Activated CD4-positive, alpha-beta memory T cell treated with anti-CD3 and anti-CD28 coated beads, Interleukin-2, amount 10 ng/mL, durations not matched to agents 7 days and 5 days (primary cell): Measurements from ENCODE around the gene TTC23. TPM values are rescaled to one million over a fixed set of nuclear protein-coding genes. Genes with fewer than 3 reads are reported as not detected.
"Not testable (repeated sequence)": the region's sequence is repeated elsewhere in the genome, so short reads cannot be mapped to it uniquely, and the experiment has no call there.

Experiments used
- CTCF ChIA-PET: fragments of 350-600 bp; sonication (Branson Sonifier 250); formaldehyde crosslinking; loops from one replicate; lab custom pipeline; 2021; ENCODE audit warnings: antibody characterized with exemption, inconsistent platforms; lab: Charles Lee
- POLR2A ChIA-PET: fragments of 350-600 bp; sonication (Branson Sonifier 250); formaldehyde crosslinking; loops from one replicate; lab custom pipeline; 2021; ENCODE audit warnings: antibody characterized with exemption; lab: Charles Lee
- DNase-seq: peaks from one replicate; pipeline ENCODE4 v3.0.0-alpha.2; 2020
- H3K27ac Mint-ChIP-seq: one replicate; pipeline ENCODE4 v1.8.0; 2021; ENCODE audit warnings: mild to moderate bottlenecking, mixed read lengths
- H3K27me3 Mint-ChIP-seq: one replicate; pipeline ENCODE4 v1.8.0; 2021; ENCODE audit warnings: mixed read lengths
- H3K36me3 Mint-ChIP-seq: one replicate; pipeline ENCODE4 v1.8.0; 2021; ENCODE audit warnings: low read depth, mixed read lengths
- H3K4me1 Mint-ChIP-seq: one replicate; pipeline ENCODE4 v1.8.0; 2021; ENCODE audit warnings: mixed read lengths
- H3K4me3 Mint-ChIP-seq: one replicate; pipeline ENCODE4 v1.8.0; 2021; ENCODE audit warnings: mild to moderate bottlenecking, mixed read lengths
- H3K9me3 Mint-ChIP-seq: one replicate; pipeline ENCODE4 v1.8.0; 2021; ENCODE audit warnings: mixed read lengths
- total RNA-seq, 2 experiments: library from RNA; stranded (reverse); gene quantifications; one replicate each; pipeline ENCODE4 v1.2.3, GENCODE V29; 2021

TTC23 gene
- total RNA-seq, 2 experiments from 2014 or later = 1.6 to 2.1 TPM

DNA sequence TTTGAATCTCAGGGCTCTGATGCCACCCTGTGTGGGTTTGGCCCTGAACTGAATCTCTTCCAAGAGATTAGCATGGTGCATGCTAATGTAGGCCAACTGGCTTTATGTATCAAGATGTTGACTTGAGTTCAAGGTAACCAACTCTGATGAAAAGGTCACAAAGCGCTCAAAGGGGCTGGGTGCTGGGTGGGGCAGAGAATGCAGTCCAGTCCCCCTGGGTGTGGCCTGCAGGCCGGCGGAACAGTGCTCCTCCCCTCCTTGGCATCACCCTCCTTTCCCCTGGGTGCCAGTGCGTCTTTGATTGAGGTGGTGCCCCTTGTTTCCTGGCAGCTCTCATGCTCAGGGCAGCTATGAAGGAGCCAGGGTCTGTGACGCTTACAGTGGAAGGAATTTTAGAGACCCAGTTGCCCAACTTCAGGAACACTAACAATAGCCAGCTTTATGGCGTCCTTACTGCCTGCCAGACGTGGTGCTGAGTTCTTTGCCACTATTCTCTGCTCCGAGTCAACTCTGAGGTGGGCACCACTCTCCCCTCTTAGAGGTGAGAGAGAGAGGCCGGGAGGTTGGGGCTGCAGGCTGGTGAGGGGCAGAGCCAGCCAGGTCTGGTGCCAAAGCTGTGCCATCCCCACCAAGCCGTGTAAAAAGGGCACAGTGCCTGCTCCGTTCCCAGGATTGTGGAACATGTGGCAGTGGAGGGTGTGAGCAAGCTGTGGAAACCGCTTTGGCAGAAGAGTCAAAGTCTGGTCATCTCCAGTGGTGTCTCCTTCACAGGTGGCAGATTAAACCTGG is 134.7 kb downstream of the TTC23 start:
- Mint-ChIP-seq H3K27ac (no peak overlapping the region), H3K27me3 (peaks cover 4% of the 10 kb centered on the region), H3K36me3 (no peaks in the 10 kb centered on the region), H3K9me3 (no peaks in the 10 kb centered on the region), H3K4me1 (peaks cover 11% of the 10 kb centered on the region), H3K4me3 (no peak overlapping the region)
- DNase-seq = no peak
- ChIA-PET POLR2A (no interaction called here), CTCF (no interaction called here)

GRCh38 chr15:99113547-99114271 is 135.7 kb downstream of the TTC23 start:
- H3K4me3 Mint-ChIP-seq = no peak overlapping the region
- ChIA-PET CTCF (no interaction called here), POLR2A (no interaction called here)

DNA sequence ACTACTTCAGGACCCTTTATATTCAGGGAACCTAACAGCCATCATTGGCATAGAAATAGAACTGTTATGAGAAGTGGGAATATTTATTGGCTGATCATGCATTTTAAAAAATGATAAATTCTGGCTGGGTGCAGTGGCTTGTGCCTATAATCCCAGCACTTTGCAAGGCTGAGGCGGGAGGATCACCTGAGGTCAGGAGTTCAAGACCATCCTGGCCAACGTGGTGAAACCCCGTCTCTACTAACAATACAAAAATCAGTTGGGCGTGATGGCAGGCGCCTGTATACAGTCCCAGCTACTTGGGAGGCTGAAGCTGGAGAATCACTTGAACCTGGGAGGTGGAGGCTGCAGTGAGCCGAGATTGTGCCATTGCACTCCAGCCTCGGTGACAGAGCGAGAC is 137.7 kb downstream of the TTC23 start:
- ChIA-PET POLR2A (interaction anchor here (1.5 kb wide), 1 partner anchor 10 kb away, joined by 3 read pairs; no protein-coding TSS in a partner anchor), CTCF (interaction anchor here (0.6 to 2.5 kb wide), 3 partner anchors 11 to 20 kb away, joined by 3 to 13 read pairs (median 3); no protein-coding TSS in a partner anchor)
- DNase-seq, H3K27ac Mint-ChIP-seq, H3K9me3 Mint-ChIP-seq, H3K4me3 Mint-ChIP-seq, H3K36me3 Mint-ChIP-seq: not testable (repeated sequence)
- H3K27me3 Mint-ChIP-seq = peaks cover 12% of the 10 kb centered on the region
- H3K4me1 Mint-ChIP-seq = peaks cover 36% of the 10 kb centered on the region

More at GRCh38 chr15:99113547-99114271, 135.7 kb downstream of the TTC23 start:
- no peaks in the 10 kb centered on the region for H3K9me3 Mint-ChIP-seq
- no peak overlapping the region for H3K27ac Mint-ChIP-seq
- peaks cover 8% of the 10 kb centered on the region for H3K27me3 Mint-ChIP-seq
- H3K4me1 Mint-ChIP-seq = peaks cover 19% of the 10 kb centered on the region
- H3K36me3 Mint-ChIP-seq = no peaks in the 10 kb centered on the region
- DNase-seq = no peak

- ChIA-PET CTCF (interaction anchor here (1.0 to 2.5 kb wide), 3 partner anchors 10 to 52 kb away, joined by 3 to 13 read pairs (median 3); no protein-coding TSS in a partner anchor), POLR2A (interaction anchor here (1.5 kb wide), 1 partner anchor 9 kb away, joined by 3 read pairs; no protein-coding TSS in a partner anchor)
- no peak overlapping the region for H3K4me3 Mint-ChIP-seq
- no peaks in the 10 kb centered on the region for H3K36me3 Mint-ChIP-seq
- DNase-seq = no peak
- peaks cover 42% of the 10 kb centered on the region for H3K4me1 Mint-ChIP-seq
- H3K27ac Mint-ChIP-seq = no peak overlapping the region
- H3K27me3 Mint-ChIP-seq = peaks cover 18% of the 10 kb centered on the region
- no peaks in the 10 kb centered on the region for H3K9me3 Mint-ChIP-seq
Measured at GRCh38 chr15:99110581-99111320, 138.6 kb downstream of the TTC23 start.

- H3K4me1 Mint-ChIP-seq = peaks cover 44% of the 10 kb centered on the region
- no peak for DNase-seq
- ChIA-PET CTCF (interaction anchor here (1.0 to 2.5 kb wide), 4 partner anchors 9 to 594 kb away, joined by 3 to 13 read pairs (median 4); no protein-coding TSS in a partner anchor), POLR2A (no interaction called here)
- H3K27me3 Mint-ChIP-seq = peaks cover 20% of the 10 kb centered on the region
- no peak overlapping the region for H3K4me3 Mint-ChIP-seq
- H3K36me3 Mint-ChIP-seq = no peaks in the 10 kb centered on the region
- H3K9me3 Mint-ChIP-seq = no peaks in the 10 kb centered on the region
- H3K27ac Mint-ChIP-seq = no peak overlapping the region
Measured at GRCh38 chr15:99110093-99110492, 139.3 kb downstream of the TTC23 start.

- H3K27ac Mint-ChIP-seq = no peak overlapping the region
- ChIA-PET CTCF (interaction anchor here (1.0 to 1.3 kb wide), 2 partner anchors 51 to 595 kb away, joined by 3 to 4 read pairs; no protein-coding TSS in a partner anchor), POLR2A (no interaction called here)
- H3K27me3 Mint-ChIP-seq = peaks cover 20% of the 10 kb centered on the region
- H3K36me3 Mint-ChIP-seq = no peaks in the 10 kb centered on the region
- DNase-seq = no peak
- H3K4me1 Mint-ChIP-seq = peaks cover 45% of the 10 kb centered on the region
- H3K4me3 Mint-ChIP-seq = no peak overlapping the region
- H3K9me3 Mint-ChIP-seq = no peaks in the 10 kb centered on the region
Measured at GRCh38 chr15:99109555-99110021, 139.8 kb downstream of the TTC23 start.

DNA sequence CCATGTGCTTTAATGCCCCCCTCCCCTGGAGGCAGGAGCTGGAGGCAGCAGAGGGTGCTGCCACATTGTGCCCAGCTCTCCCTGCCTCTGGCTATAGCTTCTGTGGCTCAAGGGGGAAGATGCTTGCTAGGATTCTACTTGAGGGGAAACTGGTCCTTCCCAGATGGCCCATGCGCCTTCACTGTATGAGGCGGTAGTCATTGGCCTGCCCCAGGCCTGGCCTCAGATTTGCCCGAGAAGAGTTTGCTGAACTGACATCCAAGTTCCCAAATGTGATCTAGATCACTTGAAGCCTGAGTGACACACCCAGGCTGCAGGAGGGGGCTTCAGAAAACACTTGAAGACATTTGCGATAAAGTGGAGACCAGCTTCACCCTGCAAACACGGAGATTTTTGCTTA is 140.4 kb downstream of the TTC23 start:
- no peaks in the 10 kb centered on the region for H3K9me3 Mint-ChIP-seq
- ChIA-PET POLR2A (no interaction called here), CTCF (interaction anchor here (1.1 to 1.3 kb wide), 2 partner anchors 30 to 595 kb away, joined by 3 to 4 read pairs; no protein-coding TSS in a partner anchor)

GRCh38 chr15:99106417-99107220 is 142.8 kb downstream of the TTC23 start:
- ChIA-PET POLR2A (no interaction called here), CTCF (interaction anchor here (0.9 to 2.3 kb wide), 6 partner anchors 30 to 600 kb away, joined by 3 to 19 read pairs (median 7); partner anchors contain the start of gene IGF1R)
- no peaks in the 10 kb centered on the region for H3K36me3 Mint-ChIP-seq
- peaks cover 35% of the 10 kb centered on the region for H3K27me3 Mint-ChIP-seq
- peak; percentile 43 for DNase-seq
- H3K4me1 Mint-ChIP-seq = peaks cover 45% of the 10 kb centered on the region
- H3K4me3 Mint-ChIP-seq = peak overlapping the region; percentile 61
- H3K9me3 Mint-ChIP-seq = no peaks in the 10 kb centered on the region
- H3K27ac Mint-ChIP-seq = peak overlapping the region; percentile 48

More for the DNA sequence above, 140.4 kb downstream of the TTC23 start:
- no peak for DNase-seq
- Mint-ChIP-seq H3K4me3 (no peak overlapping the region), H3K36me3 (no peaks in the 10 kb centered on the region), H3K27me3 (peaks cover 21% of the 10 kb centered on the region), H3K27ac (no peak overlapping the region), H3K4me1 (peaks cover 45% of the 10 kb centered on the region)

GRCh38 chr15:99105514-99106341 is 143.7 kb downstream of the TTC23 start:
- ChIA-PET CTCF (interaction anchor here (0.9 to 2.3 kb wide), 18 partner anchors 12 to 1244 kb away, joined by 3 to 19 read pairs (median 4); partner anchors contain the start of genes IGF1R and LYSMD4), POLR2A (interaction anchor here (0.7 kb wide), 1 partner anchor 802 kb away, joined by 3 read pairs; no protein-coding TSS in a partner anchor)
- H3K4me1 Mint-ChIP-seq = peaks cover 42% of the 10 kb centered on the region
- peak; percentile 60 for DNase-seq
- H3K9me3 Mint-ChIP-seq = no peaks in the 10 kb centered on the region
- peaks cover 38% of the 10 kb centered on the region for H3K27me3 Mint-ChIP-seq
- H3K4me3 Mint-ChIP-seq = peak overlapping the region; percentile 66
- peak overlapping the region; percentile 48 for H3K27ac Mint-ChIP-seq
- no peaks in the 10 kb centered on the region for H3K36me3 Mint-ChIP-seq

GRCh38 chr15:99104788-99105513 is 144.4 kb downstream of the TTC23 start, which contains the start of gene SYNM:
Gene SYNM (plus strand): TSS chr15:99105080. CDS start chr15:99105200, 120 bp downstream.
- POLR2A ChIA-PET = interaction anchor here (0.7 kb wide), 1 partner anchor 801 kb away, joined by 3 read pairs; no protein-coding TSS in a partner anchor
- no peak within 1 kb of the TSS for H3K27ac Mint-ChIP-seq

More at GRCh38 chr15:99104788-99105513, 144.4 kb downstream of the TTC23 start, which contains the start of gene SYNM:
- CTCF ChIA-PET = interaction anchor here (0.9 to 2.3 kb wide), 16 partner anchors 12 to 1245 kb away, joined by 3 to 19 read pairs (median 5); partner anchors contain the start of gene LYSMD4
- DNase-seq = peak; percentile 47
- Mint-ChIP-seq H3K9me3 (no peaks in the 10 kb centered on the region), H3K4me1 (peaks cover 40% of the 10 kb centered on the region), H3K27me3 (peaks cover 43% of the 10 kb centered on the region), H3K36me3 (no peaks in the 10 kb centered on the region), H3K4me3 (peak within 1 kb of the TSS; percentile 66)
